B cell (primary cell): ENCODE measurements around the gene SNX6. TPM values are rescaled to one million over a fixed set of nuclear protein-coding genes. Genes with fewer than 3 reads are reported as not detected.

Experiments
- ATAC-seq: fragments of 200-7000 bp; cut with Tn5 transposase; one replicate; pipeline ENCODE4 v1.10.0; 2021; ENCODE audit warnings: low read depth, mild to moderate bottlenecking, moderate number of reproducible peaks, moderate library complexity
- CTCF ChIA-PET: fragments of 350-600 bp; sonication (Branson Sonifier 250); formaldehyde crosslinking; loops from one replicate; lab custom pipeline; 2021; ENCODE audit warnings: antibody characterized with exemption, inconsistent platforms; lab: Charles Lee
- POLR2A ChIA-PET: fragments of 350-600 bp; sonication (Branson Sonifier 250); formaldehyde crosslinking; loops from one replicate; lab custom pipeline; 2021; ENCODE audit warnings: antibody characterized with exemption; lab: Charles Lee
- DNase-seq: peaks from one replicate; pipeline ENCODE4 v3.0.0; 2013
- H2AFZ ChIP-seq: 2 replicates; pipeline ENCODE4 v1.6.1; 2012; ENCODE audit warnings: mild to moderate bottlenecking, low read depth, low read length; ENCODE audit not compliant: insufficient read depth, poor library complexity, severe bottlenecking
- H3K27ac ChIP-seq, 2 donors: 1 replicate in 1 of 2; 2 replicates in 1 of 2; pipeline ENCODE4 v1.5.1; 2012 to 2013; ENCODE audit warnings: low read length in 2 of 2, mild to moderate bottlenecking in 2 of 2, moderate library complexity in 1 of 2
- H3K27me3 ChIP-seq, 4 experiments: fragments of 200-600 bp in 1 of 4; sonication (generic) in 1 of 4; replicated peaks in 1 of 4; 1 replicate in 2 of 4; 2 replicates in 2 of 4; pipeline versions ENCODE4 v1.6.1 to v1.7.0; 2013 to 2016; ENCODE audit warnings: low read length in 3 of 4, mild to moderate bottlenecking in 2 of 4, mixed read lengths in 1 of 4, moderate library complexity in 1 of 4; ENCODE audit not compliant: insufficient read depth in 4 of 4, control insufficient read depth in 3 of 4; ENCODE audit errors: control extremely low read depth in 1 of 4
- H3K36me3 ChIP-seq, 2 experiments: replicated peaks in 1 of 2; 1 replicate in 1 of 2; 2 replicates in 1 of 2; pipeline versions ENCODE4 v1.6.1 to v1.7.1; 2013; ENCODE audit warnings: low read length in 1 of 2; ENCODE audit not compliant: insufficient read depth in 2 of 2, control insufficient read depth in 1 of 2; ENCODE audit errors: control extremely low read depth in 1 of 2, extremely low read depth in 1 of 2
- H3K4me1 ChIP-seq, 2 donors: fragments of 200-600 bp in 1 of 2; sonication (generic) in 1 of 2; 1 replicate in 1 of 2; 2 replicates in 1 of 2; pipeline versions ENCODE4 v1.5.1 to v1.6.1; 2013 to 2017; ENCODE audit warnings: low read length in 2 of 2; ENCODE audit not compliant: control insufficient read depth in 2 of 2, insufficient read depth in 2 of 2
- H3K4me2 ChIP-seq: replicated peaks from 2 replicates; pipeline ENCODE3; 2012; ENCODE audit warnings: mild to moderate bottlenecking, low read depth, low read length; ENCODE audit not compliant: poor library complexity, severe bottlenecking
- H3K4me3 ChIP-seq, 5 experiments: fragments of 200-600 bp in 1 of 5; sonication (generic) in 1 of 5; 1 replicate in 3 of 5; 2 replicates in 2 of 5; pipeline versions ENCODE4 v1.5.1 to v1.7.0; 2011 to 2016; ENCODE audit warnings: low read length in 4 of 5, mild to moderate bottlenecking in 4 of 5, low read depth in 2 of 5, control low read depth in 1 of 5, moderate library complexity in 1 of 5; ENCODE audit not compliant: insufficient read depth in 1 of 5; ENCODE audit errors: control extremely low read depth in 1 of 5, extremely low read depth in 1 of 5
- H3K79me2 ChIP-seq: fragments of 200-600 bp; sonication (generic); one replicate; pipeline ENCODE4 v1.6.0; 2016; ENCODE audit warnings: low read length; ENCODE audit not compliant: control insufficient read depth, insufficient read depth
- H3K9ac ChIP-seq: fragments of 200-600 bp; sonication (generic); 2 replicates; pipeline ENCODE4 v1.6.1; 2017; ENCODE audit warnings: mild to moderate bottlenecking, low read length, moderate library complexity
- H3K9me3 ChIP-seq, 3 donors: one replicate each; pipeline versions ENCODE4 v1.6.1 to v1.7.1; 2013; ENCODE audit warnings: low read length in 2 of 3; ENCODE audit not compliant: control insufficient read depth in 2 of 3, insufficient read depth in 1 of 3; ENCODE audit errors: control extremely low read depth in 1 of 3
- H4K20me1 ChIP-seq: 2 replicates; pipeline ENCODE4 v1.6.0; 2012; ENCODE audit warnings: mild to moderate bottlenecking, low read length; ENCODE audit not compliant: insufficient read depth, control insufficient read depth, poor library complexity, severe bottlenecking
- H3K27ac Mint-ChIP-seq: one replicate; pipeline ENCODE4 v1.8.0; 2021; ENCODE audit warnings: mixed read lengths
- H3K27me3 Mint-ChIP-seq: one replicate; pipeline ENCODE4 v1.8.0; 2021; ENCODE audit warnings: mixed read lengths
- H3K4me1 Mint-ChIP-seq: one replicate; pipeline ENCODE4 v1.8.0; 2021; ENCODE audit warnings: mixed read lengths
- H3K4me3 Mint-ChIP-seq: one replicate; pipeline ENCODE4 v1.8.0; 2021; ENCODE audit warnings: mixed read lengths
- H3K9me3 Mint-ChIP-seq: one replicate; pipeline ENCODE4 v1.8.0; 2022; ENCODE audit warnings: mixed read lengths; ENCODE audit not compliant: insufficient read depth
- EZH2 ChIP-seq: IDR thresholded peaks from 2 replicates; pipeline ENCODE4 v1.6.1; 2012; ENCODE audit warnings: borderline replicate concordance, low read depth, mild to moderate bottlenecking, moderate library complexity, low read length; ENCODE audit not compliant: insufficient read depth, poor library complexity, severe bottlenecking
- WGBS: methylation state at CpG from one replicate; pipeline ENCODE4 v1.1.5; 2013; ENCODE audit warnings: missing lambda C conversion rate; ENCODE audit not compliant: insufficient coverage; 5-methylcytosine and 5-hydroxymethylcytosine counted together
- intact Hi-C: fragments of 100-400 bp; cut with micrococcal nuclease; formaldehyde crosslinking; loops from one replicate; pipeline ENCODE4 v1.10.0; 2022
- polyA plus RNA-seq: library from polyadenylated mRNA; depleted of rRNA; stranded (reverse); fragments of >200 nt; gene quantifications from 2 replicates; pipeline ENCODE4 v1.2.3, GENCODE V29; 2012
- total RNA-seq, 2 donors: library from RNA; stranded (reverse); fragments of 120-200 nt in 1 of 2; gene quantifications; 1 replicate in 1 of 2; 2 replicates in 1 of 2; pipeline versions ENCODE4 v1.2.3 to v1.2.4, GENCODE V29; 2013 to 2022
- TF ChIP-seq, protein P1 (sequence below): fragments of 200-600 bp; IDR thresholded peaks from one replicate; pipeline ENCODE4 v1.8.0; 2022; ENCODE audit warnings: antibody characterized with exemption, mild to moderate bottlenecking

SNX6 gene
- total and polyA plus RNA-seq, 2 donors (not counting 1 experiment from before 2014, with no cell fraction given): 45.4 to 61.0 TPM

DNA sequence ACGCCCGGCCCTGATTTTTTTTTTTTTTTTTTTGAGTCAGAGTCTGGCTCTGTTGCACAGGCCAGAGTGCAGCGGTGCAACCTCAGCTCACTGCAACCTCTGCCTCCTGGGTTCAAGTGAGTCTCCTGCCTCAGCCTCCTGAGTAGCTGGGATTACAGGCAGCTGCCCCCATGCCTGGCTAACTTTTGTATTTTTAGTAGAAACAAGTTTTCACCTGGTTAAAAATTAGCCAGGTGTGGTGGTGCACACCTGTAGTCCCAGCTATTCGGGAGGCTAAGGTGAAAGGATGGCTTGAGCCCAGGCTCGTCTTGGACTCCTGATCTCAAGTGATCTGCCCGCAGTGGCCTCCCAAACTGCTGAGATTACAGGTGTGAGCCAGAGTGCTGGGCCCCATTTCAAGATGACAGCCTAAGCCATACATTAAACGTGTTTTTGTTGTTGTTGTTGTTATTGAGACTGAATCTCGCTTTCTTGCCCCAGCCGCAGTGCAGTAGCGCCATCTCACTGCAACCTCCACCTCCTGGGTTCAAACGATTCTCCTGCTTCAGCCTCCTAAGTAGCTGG, 47.7 kb downstream of the SNX6 start:
- Mint-ChIP-seq H3K4me1 (no peaks in the 10 kb centered on the region), H3K27me3 (no peaks in the 10 kb centered on the region), H3K27ac (no peak overlapping the region), H3K9me3 (no peaks in the 10 kb centered on the region), H3K4me3 (no peak overlapping the region)
- no peak overlapping the region for H3K27ac ChIP-seq
- no peak overlapping the region for H2AFZ ChIP-seq
- no peaks in the 10 kb centered on the region for H3K4me1 ChIP-seq
- no peaks in the 10 kb centered on the region for H3K27me3 ChIP-seq
- POLR2A ChIA-PET: no interaction called here
- TF ChIP-seq EZH2: no peak
- TF ChIP-seq, protein P1, sequence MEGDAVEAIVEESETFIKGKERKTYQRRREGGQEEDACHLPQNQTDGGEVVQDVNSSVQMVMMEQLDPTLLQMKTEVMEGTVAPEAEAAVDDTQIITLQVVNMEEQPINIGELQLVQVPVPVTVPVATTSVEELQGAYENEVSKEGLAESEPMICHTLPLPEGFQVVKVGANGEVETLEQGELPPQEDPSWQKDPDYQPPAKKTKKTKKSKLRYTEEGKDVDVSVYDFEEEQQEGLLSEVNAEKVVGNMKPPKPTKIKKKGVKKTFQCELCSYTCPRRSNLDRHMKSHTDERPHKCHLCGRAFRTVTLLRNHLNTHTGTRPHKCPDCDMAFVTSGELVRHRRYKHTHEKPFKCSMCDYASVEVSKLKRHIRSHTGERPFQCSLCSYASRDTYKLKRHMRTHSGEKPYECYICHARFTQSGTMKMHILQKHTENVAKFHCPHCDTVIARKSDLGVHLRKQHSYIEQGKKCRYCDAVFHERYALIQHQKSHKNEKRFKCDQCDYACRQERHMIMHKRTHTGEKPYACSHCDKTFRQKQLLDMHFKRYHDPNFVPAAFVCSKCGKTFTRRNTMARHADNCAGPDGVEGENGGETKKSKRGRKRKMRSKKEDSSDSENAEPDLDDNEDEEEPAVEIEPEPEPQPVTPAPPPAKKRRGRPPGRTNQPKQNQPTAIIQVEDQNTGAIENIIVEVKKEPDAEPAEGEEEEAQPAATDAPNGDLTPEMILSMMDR: no peak
- no peaks in the 10 kb centered on the region for H3K9me3 ChIP-seq
- intact Hi-C loops: no loop called here
- H3K79me2 ChIP-seq: peaks cover 2% of the 10 kb centered on the region
- CTCF ChIA-PET: no interaction called here
- DNase-seq: no peak
- ATAC-seq: no peak
- H4K20me1 ChIP-seq: no peaks in the 10 kb centered on the region
- H3K4me2 ChIP-seq: no peak overlapping the region
- H3K4me3 ChIP-seq: no peak overlapping the region
- no peak overlapping the region for H3K9ac ChIP-seq
- H3K36me3 ChIP-seq: peaks cover 4 to 54% of the 10 kb centered on the region in 2 experiments
- WGBS: 100% methylated on average over 6 of the region's 11 CpGs

- H3K4me1 ChIP-seq: no peaks in the 10 kb centered on the region
- Mint-ChIP-seq H3K4me3 (no peak overlapping the region), H3K9me3 (no peaks in the 10 kb centered on the region), H3K4me1 (no peaks in the 10 kb centered on the region), H3K27me3 (no peaks in the 10 kb centered on the region), H3K27ac (no peak overlapping the region)
- H3K27me3 ChIP-seq: no peaks in the 10 kb centered on the region
- no peaks in the 10 kb centered on the region for H3K9me3 ChIP-seq
- POLR2A ChIA-PET: no interaction called here
- no peak for ATAC-seq
- no peak overlapping the region for H3K27ac ChIP-seq
- no peak for DNase-seq
- no peak overlapping the region for H3K4me2 ChIP-seq
- no peak overlapping the region for H3K4me3 ChIP-seq
- WGBS: 100% methylated on average over 1 of the region's 5 CpGs
- H4K20me1 ChIP-seq: no peaks in the 10 kb centered on the region
- CTCF ChIA-PET: no interaction called here
- H3K9ac ChIP-seq: no peak overlapping the region
- H3K79me2 ChIP-seq: peaks cover 2% of the 10 kb centered on the region
- intact Hi-C loops: no loop called here
- TF ChIP-seq, protein P1: no peak
- no peak for TF ChIP-seq EZH2
- H3K36me3 ChIP-seq: peaks cover 4 to 52% of the 10 kb centered on the region in 2 experiments
- no peak overlapping the region for H2AFZ ChIP-seq
These were observed 49.6 kb downstream of the SNX6 start for GRCh38 chr14:34580381-34580780.
